Liver (tissue), 9 donors: ENCODE data around the gene UBAP2. TPM values are rescaled to one million over a fixed set of nuclear protein-coding genes. Genes with fewer than 3 reads are reported as not detected.

Experiments used
- DNase-seq: peaks from one replicate; pipeline ENCODE4 v3.0.0-alpha.2; 2017; ENCODE audit warnings: low spot score
- H3K27ac ChIP-seq, 2 donors: one replicate each; pipeline ENCODE4 v1.7.0; 2013; ENCODE audit warnings: inconsistent platforms in 2 of 2, low read length in 2 of 2, control low read depth in 1 of 2, low read depth in 1 of 2, mild to moderate bottlenecking in 1 of 2
- H3K27me3 ChIP-seq, 4 donors: one replicate each; pipeline versions ENCODE4 v1.6.1 to v1.7.0; 2013; ENCODE audit warnings: low read length in 3 of 4, inconsistent platforms in 1 of 4, mild to moderate bottlenecking in 1 of 4, moderate library complexity in 1 of 4; ENCODE audit not compliant: control insufficient read depth in 4 of 4, insufficient read depth in 4 of 4
- H3K36me3 ChIP-seq, 4 donors: one replicate each; pipeline versions ENCODE4 v1.6.1 to v1.7.0; 2013; ENCODE audit warnings: low read length in 3 of 4, mild to moderate bottlenecking in 3 of 4, low read depth in 1 of 4, moderate library complexity in 1 of 4; ENCODE audit not compliant: control insufficient read depth in 4 of 4, insufficient read depth in 3 of 4
- H3K4me1 ChIP-seq, 4 donors: one replicate each; pipeline versions ENCODE4 v1.6.1 to v1.7.0; 2013; ENCODE audit warnings: low read length in 3 of 4, mild to moderate bottlenecking in 3 of 4, moderate library complexity in 1 of 4; ENCODE audit not compliant: control insufficient read depth in 4 of 4, insufficient read depth in 4 of 4
- H3K4me3 ChIP-seq, 3 donors: one replicate each; pipeline versions ENCODE4 v1.6.1 to v1.7.0; 2013; ENCODE audit warnings: low read length in 3 of 3, control low read depth in 1 of 3, low read depth in 1 of 3, mild to moderate bottlenecking in 1 of 3
- H3K9ac ChIP-seq, 2 donors: one replicate each; pipeline ENCODE4 v1.7.0; 2013; ENCODE audit warnings: low read length in 2 of 2, mild to moderate bottlenecking in 2 of 2, moderate library complexity in 2 of 2, control low read depth in 1 of 2, low read depth in 1 of 2
- H3K9me3 ChIP-seq, 4 donors: one replicate each; pipeline versions ENCODE4 v1.6.1 to v1.7.0; 2013; ENCODE audit warnings: low read length in 3 of 4; ENCODE audit not compliant: control insufficient read depth in 4 of 4
- ATF3 ChIP-seq: IDR thresholded peaks from 2 replicates; pipeline ENCODE4 v1.6.1; 2016; ENCODE audit warnings: antibody characterized with exemption
- CTCF ChIP-seq: fragments of 150-350 bp; IDR thresholded peaks from 2 replicates; pipeline ENCODE4 v1.5.1; 2017; ENCODE audit warnings: improper control_type of control experiment, low read depth, low read length; ENCODE audit not compliant: missing input control
- EGR1 ChIP-seq, 2 donors: IDR thresholded peaks; 2 replicates each; pipeline ENCODE4 v1.6.1; 2016 to 2018; ENCODE audit warnings: antibody characterized with exemption in 2 of 2, low read depth in 2 of 2
- FOXA2 ChIP-seq: IDR thresholded peaks from 2 replicates; pipeline ENCODE4 v1.6.1; 2016; ENCODE audit warnings: antibody characterized with exemption
- GABPA ChIP-seq, 2 donors: IDR thresholded peaks in 1 of 2; conservative IDR thresholded peaks in 1 of 2; 2 replicates each; pipeline ENCODE4 v1.6.1; 2016; ENCODE audit warnings: antibody characterized with exemption in 2 of 2, mild to moderate bottlenecking in 1 of 2, moderate library complexity in 1 of 2
- HNF4A ChIP-seq, 2 donors: conservative IDR thresholded peaks; 2 replicates each; pipeline ENCODE4 v1.6.1; 2016; ENCODE audit warnings: antibody characterized with exemption in 2 of 2, mild to moderate bottlenecking in 2 of 2
- HNF4G ChIP-seq: IDR thresholded peaks from 2 replicates; pipeline ENCODE4 v1.6.1; 2016; ENCODE audit warnings: antibody characterized with exemption
- JUND ChIP-seq, 2 donors: IDR thresholded peaks; 2 replicates each; pipeline ENCODE4 v1.6.1; 2016; ENCODE audit warnings: antibody characterized with exemption in 2 of 2
- MAX ChIP-seq: IDR thresholded peaks from 2 replicates; pipeline ENCODE4 v1.6.1; 2016; ENCODE audit warnings: antibody characterized with exemption
- NR2F2 ChIP-seq: IDR thresholded peaks from 2 replicates; pipeline ENCODE4 v1.6.1; 2016; ENCODE audit warnings: antibody characterized with exemption
- RAD21 ChIP-seq, 2 donors: IDR thresholded peaks; 2 replicates each; pipeline ENCODE4 v1.6.1; 2016; ENCODE audit warnings: antibody characterized with exemption in 2 of 2, mild to moderate bottlenecking in 2 of 2
- REST ChIP-seq: IDR thresholded peaks from 2 replicates; pipeline ENCODE4 v1.6.1; 2016; ENCODE audit warnings: antibody characterized with exemption, mild to moderate bottlenecking
- SP1 ChIP-seq: IDR thresholded peaks from 2 replicates; pipeline ENCODE4 v1.6.1; 2018; ENCODE audit warnings: antibody characterized with exemption, mild to moderate bottlenecking
- YY1 ChIP-seq: IDR thresholded peaks from 2 replicates; pipeline ENCODE4 v1.6.1; 2016; ENCODE audit warnings: antibody characterized with exemption, mild to moderate bottlenecking
- ZBTB33 ChIP-seq: IDR thresholded peaks from 2 replicates; pipeline ENCODE4 v1.6.1; 2016; ENCODE audit warnings: antibody characterized with exemption
- WGBS: extraction: QIAGEN DNeasy Blood & Tissue Kit; methylation state at CpG from one replicate; pipeline ENCODE4 v1.1.7; 2013; 5-methylcytosine and 5-hydroxymethylcytosine counted together
- polyA plus RNA-seq, 2 donors: library from polyadenylated mRNA; stranded (reverse) in 1 of 2; unstranded in 1 of 2; fragments of 200-250 nt in 1 of 2; fragments of >200 nt in 1 of 2; fragmentation: Nextera tagmentation in 1 of 2; extraction: Ambion mirVana in 1 of 2; gene quantifications; one replicate each; pipeline versions ENCODE4 v1.2.1 to v1.2.3, GENCODE V29; 2013 to 2015
- total RNA-seq, 2 donors: library from RNA; depleted of rRNA; stranded (reverse); fragments of >200 nt; gene quantifications; one replicate each; pipeline ENCODE4 v1.2.3, GENCODE V29; 2014
- donor health status: healthy.
- donor health status: healthy.
- donor health status: healthy.
- donor health status: healthy.
- donor health status: healthy.

UBAP2 gene
- total and polyA plus RNA-seq, 4 donors = 5.4 to 12.6 (median 8.3) TPM

- Histone ChIP-seq H3K4me1 (no peaks in the 10 kb centered on the region), H3K27me3 (no peaks in the 10 kb centered on the region), H3K4me3 (no peak overlapping the region), H3K9ac (no peak overlapping the region), H3K9me3 (no peaks in the 10 kb centered on the region), H3K36me3 (peaks cover 2 to 26% (median 17%) of the 10 kb centered on the region in 4 donors), H3K27ac (no peak overlapping the region)
- TF ChIP-seq EGR1 (IDR thresholded peaks at IDR 0.05; ENCODE audit: low read depth in 2 of 2) (no peak), HNF4A (conservative IDR thresholded peaks at IDR 0.05) (no peak), ZBTB33 (no peak), FOXA2 (no peak), REST (no peak), YY1 (no peak), CTCF (no peak), ATF3 (no peak), HNF4G (no peak), RAD21 (IDR thresholded peaks at IDR 0.05) (no peak), MAX (no peak)
- WGBS = 85% methylated on average over 4 of the region's 4 CpGs
- DNase-seq = no peak
Measured at GRCh38 chr9:33903157-33903780, 145.4 kb downstream of the UBAP2 start.

- no peak for TF ChIP-seq ZBTB33
- TF ChIP-seq JUND (IDR thresholded peaks at IDR 0.05) = no peak
- TF ChIP-seq MAX = no peak
- no peak for TF ChIP-seq HNF4G
- no peak for TF ChIP-seq SP1
- no peak for TF ChIP-seq ATF3
- no peak for TF ChIP-seq EGR1 (IDR thresholded peaks at IDR 0.05; ENCODE audit: low read depth in 2 of 2)
- TF ChIP-seq FOXA2 = no peak
- no peak for TF ChIP-seq RAD21 (IDR thresholded peaks at IDR 0.05)
- no peak for TF ChIP-seq HNF4A (conservative IDR thresholded peaks at IDR 0.05)
- no peak for TF ChIP-seq NR2F2
- no peak for TF ChIP-seq GABPA (IDR thresholded peaks at IDR 0.05 in 1 of 2, conservative IDR thresholded peaks at IDR 0.05 in 1 of 2)
- no peak for TF ChIP-seq YY1
- Histone ChIP-seq H3K9me3 (no peaks in the 10 kb centered on the region), H3K27ac (no peak overlapping the region), H3K9ac (no peak overlapping the region), H3K36me3 (peaks cover 0 to 4% (median 3%) of the 10 kb centered on the region in 4 donors), H3K4me1 (no peaks in the 10 kb centered on the region), H3K4me3 (no peak overlapping the region), H3K27me3 (no peaks in the 10 kb centered on the region)
- no peak for DNase-seq
Measured at GRCh38 chr9:33894316-33894715, 154.4 kb downstream of the UBAP2 start.
